ENCODE data around the gene ZNG1B. TPM values are rescaled to one million over a fixed set of nuclear protein-coding genes. Genes with fewer than 3 reads are reported as not detected.
"Not testable (repeated sequence)": the region's sequence is repeated elsewhere in the genome, so short reads cannot be mapped to it uniquely, and the experiment has no call there.

Gene ZNG1B
- total RNA-seq, 2 donors from 2014 or later: 42.0 to 42.8 TPM

GRCh38 chr2:113542529-113542928 is 105.0 kb downstream of the ZNG1B start:
- not testable (repeated sequence) for H3K4me1 Mint-ChIP-seq (ENCODE audit: low read depth); DNase-seq; H3K27ac Mint-ChIP-seq; H3K36me3 Mint-ChIP-seq (ENCODE audit: insufficient read depth in 2 of 2); ATAC-seq (replicated peaks in 1 of 2); H3K27me3 Mint-ChIP-seq (ENCODE audit: low read depth); H3K9me3 Mint-ChIP-seq
- H3K4me3 Mint-ChIP-seq: peak overlapping the region; percentile 57 to 80

Other genes with a start within 250 kb of the ZNG1B start
- gene PAX8, start 158.8 kb upstream of the ZNG1B start, total RNA-seq: 1 to 10 TPM; 3.0 to 4.3 TPM
- gene FOXD4L1, start 61.0 kb downstream of the ZNG1B start, total RNA-seq: under 1 TPM in 1 of 2 donors, not detected in 1; 0.12 TPM
- 10 to 100 TPM; 11.4 to 12.2 TPM for gene RABL2A, start 189.6 kb downstream of the ZNG1B start, total RNA-seq